ENCODE measurements around the gene MIS18A.

DNA sequence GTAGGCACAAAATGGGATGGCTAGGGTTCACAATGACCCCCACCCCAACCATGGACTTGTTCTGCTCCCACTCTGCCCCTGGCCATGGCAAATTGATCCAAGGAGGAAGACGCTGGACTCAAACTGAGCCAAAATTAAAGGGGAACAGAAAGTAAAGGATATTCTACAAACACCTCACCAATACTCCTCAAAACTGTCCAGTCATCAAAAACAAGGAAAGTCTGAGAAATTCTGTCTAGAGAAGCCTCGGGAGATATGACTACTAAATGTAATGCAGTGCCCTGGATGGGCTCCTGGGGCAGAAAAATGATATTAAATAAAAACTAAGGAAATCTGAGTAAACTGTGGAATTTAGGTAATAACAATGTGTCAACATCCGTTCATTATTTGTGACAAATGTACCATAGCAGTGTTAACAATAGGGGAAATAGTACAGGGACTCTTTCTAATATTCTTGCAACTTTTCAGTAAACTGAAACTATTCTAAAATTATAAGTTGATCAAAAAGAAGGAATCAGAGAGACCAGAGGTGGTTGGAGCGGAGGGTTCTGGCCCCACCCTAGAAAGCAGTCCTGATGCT, 45.0 kb downstream of the MIS18A start:
- TF ChIP-seq CTCF (IDR thresholded peaks at IDR 0.05) = no peak
- no peak for TF ChIP-seq POLR2A (IDR thresholded peaks at IDR 0.05)
